WTC11 (cell line): ENCODE measurements around the gene CACNA1B. TPM values are rescaled to one million over a fixed set of nuclear protein-coding genes. Genes with fewer than 3 reads are reported as not detected.

ENCODE experiments used
- ATAC-seq: fragments of 200-7000 bp; cut with Tn5 transposase; 2 replicates; pipeline ENCODE4 v1.10.0; 2021; ENCODE audit warnings: mild to moderate bottlenecking, moderate library complexity
- CTCF ChIA-PET: fragments of 300-600 bp; sonication (Branson Sonifier 250); formaldehyde crosslinking; loops from one replicate; lab custom pipeline; 2021; ENCODE audit warnings: antibody characterized with exemption; lab: Charles Lee
- POLR2A ChIA-PET: fragments of 350-600 bp; sonication (Branson Sonifier 250); formaldehyde crosslinking; loops from one replicate; lab custom pipeline; 2021; ENCODE audit warnings: antibody characterized with exemption; lab: Charles Lee
- DNase-seq: peaks from one replicate; pipeline ENCODE4 v3.0.0; 2021; ENCODE audit warnings: low spot score
- H3K27ac Mint-ChIP-seq: 2 replicates; pipeline ENCODE4 v1.8.0; 2021; ENCODE audit warnings: mixed read lengths
- H3K27me3 Mint-ChIP-seq: 2 replicates; pipeline ENCODE4 v1.8.0; 2021; ENCODE audit warnings: low read depth, mild to moderate bottlenecking, moderate library complexity, mixed read lengths
- H3K36me3 Mint-ChIP-seq: 2 replicates; pipeline ENCODE4 v1.8.0; 2021; ENCODE audit warnings: mixed read lengths
- H3K4me1 Mint-ChIP-seq: 2 replicates; pipeline ENCODE4 v1.8.0; 2022; ENCODE audit warnings: mixed read lengths
- H3K4me3 Mint-ChIP-seq: 2 replicates; pipeline ENCODE4 v1.8.0; 2021; ENCODE audit warnings: mild to moderate bottlenecking, moderate library complexity, mixed read lengths
- H3K9me3 Mint-ChIP-seq: 2 replicates; pipeline ENCODE4 v1.8.0; 2021; ENCODE audit warnings: mixed read lengths
- ETV6 ChIP-seq: sonication (generic); formaldehyde crosslinking; IDR thresholded peaks from 2 replicates; pipeline ENCODE4 v1.8.1; 2022; ENCODE audit warnings: mild to moderate bottlenecking, missing genetic modification reagents
- GTF2I ChIP-seq: fragments of 250-450 bp; sonication (Bioruptor Pico); conservative IDR thresholded peaks from 2 replicates; pipeline ENCODE4 v1.4.0; 2021; ENCODE audit warnings: mild to moderate bottlenecking
- JUN ChIP-seq: sonication (generic); formaldehyde crosslinking; IDR thresholded peaks from 2 replicates; pipeline ENCODE4 v1.8.0; 2023; ENCODE audit warnings: mild to moderate bottlenecking, missing genetic modification reagents
- NR1H2 ChIP-seq: sonication (generic); formaldehyde crosslinking; IDR thresholded peaks from 2 replicates; pipeline ENCODE4 v1.9.0; 2021; ENCODE audit warnings: mild to moderate bottlenecking, moderate library complexity, missing genetic modification reagents
- SMAD3 ChIP-seq: sonication (generic); formaldehyde crosslinking; IDR thresholded peaks from 2 replicates; pipeline ENCODE4 v1.8.0; 2022; ENCODE audit warnings: missing genetic modification reagents, mild to moderate bottlenecking, borderline replicate concordance
- SOX15 ChIP-seq: fragments of 250-450 bp; sonication (Bioruptor Pico); IDR thresholded peaks from 2 replicates; pipeline ENCODE4 v1.9.0; 2021; ENCODE audit warnings: mild to moderate bottlenecking
- TEAD4 ChIP-seq: sonication (generic); formaldehyde crosslinking; IDR thresholded peaks from 2 replicates; pipeline ENCODE4 v1.8.0; 2022; ENCODE audit warnings: mild to moderate bottlenecking, missing genetic modification reagents
- ZNF138 ChIP-seq: sonication (generic); formaldehyde crosslinking; conservative IDR thresholded peaks from 2 replicates; pipeline ENCODE4 v1.8.1; 2022; ENCODE audit warnings: mild to moderate bottlenecking, moderate library complexity, missing genetic modification reagents
- total RNA-seq: library from RNA; stranded (reverse); gene quantifications from 3 replicates; pipeline ENCODE4 v1.2.3, GENCODE V29; 2021
- TF ChIP-seq, protein P1 (sequence below): fragments of 250-450 bp; sonication (Bioruptor Pico); IDR thresholded peaks from 2 replicates; pipeline ENCODE4 v1.8.0; 2021; ENCODE audit warnings: mild to moderate bottlenecking
- TF ChIP-seq, protein P2 (sequence below): sonication (generic); formaldehyde crosslinking; IDR thresholded peaks from 2 replicates; pipeline ENCODE4 v1.8.1; 2022; ENCODE audit warnings: mild to moderate bottlenecking, moderate library complexity, missing genetic modification reagents
- TF ChIP-seq, protein P3 (sequence below): sonication (generic); formaldehyde crosslinking; IDR thresholded peaks from 2 replicates; pipeline ENCODE4 v1.8.0; 2022; ENCODE audit warnings: mild to moderate bottlenecking, missing genetic modification reagents
- TF ChIP-seq, protein P4 (sequence below): sonication (generic); formaldehyde crosslinking; IDR thresholded peaks from 2 replicates; pipeline ENCODE4 v1.8.1; 2022; ENCODE audit warnings: low read depth, mild to moderate bottlenecking, moderate library complexity, missing genetic modification reagents, borderline replicate concordance
- TF ChIP-seq, protein P5 (sequence below): sonication (generic); formaldehyde crosslinking; IDR thresholded peaks from 2 replicates; pipeline ENCODE4 v1.8.0; 2022; ENCODE audit warnings: mild to moderate bottlenecking, missing genetic modification reagents
- TF ChIP-seq, protein P6 (sequence below): sonication (generic); formaldehyde crosslinking; IDR thresholded peaks from 2 replicates; pipeline ENCODE4 v1.8.1; 2022; ENCODE audit warnings: missing genetic modification reagents, borderline replicate concordance
- TF ChIP-seq, protein P7 (sequence below): sonication (generic); formaldehyde crosslinking; IDR thresholded peaks from 2 replicates; pipeline ENCODE4 v1.8.0; 2023; ENCODE audit warnings: mild to moderate bottlenecking, missing genetic modification reagents
- TF ChIP-seq, protein P8 (sequence below): sonication (generic); formaldehyde crosslinking; IDR thresholded peaks from 2 replicates; pipeline ENCODE4 v1.8.0; 2022; ENCODE audit warnings: mild to moderate bottlenecking, missing genetic modification reagents

The CACNA1B gene
- total RNA-seq, 1 experiment from 2014 or later = 8.4 TPM

DNA sequence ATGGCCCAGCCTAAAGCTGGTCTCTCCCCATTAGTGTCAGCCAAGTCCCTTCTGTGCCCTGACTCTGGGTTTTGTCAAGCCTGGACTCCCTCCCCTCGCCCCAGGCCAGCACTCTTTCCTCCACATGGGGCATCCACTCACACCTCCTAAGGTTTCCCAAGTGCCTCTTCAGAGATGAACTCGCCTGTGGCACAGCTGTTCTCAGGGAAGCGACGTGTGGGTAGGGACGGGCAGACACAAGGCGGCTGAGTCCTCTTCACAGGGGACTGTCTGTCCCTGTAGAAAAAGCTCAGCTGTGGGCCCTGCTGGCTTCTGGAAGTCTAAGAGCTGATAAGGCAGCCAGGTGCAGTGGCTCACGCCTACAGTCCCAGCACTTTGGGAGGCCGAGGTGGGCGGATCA, 78.5 kb downstream of the CACNA1B start:
- CTCF ChIA-PET = no interaction called here
- ATAC-seq = no peak
- TF ChIP-seq ZNF138 (CRISPR knock-in tag) (no peak), SMAD3 (CRISPR knock-in tag) (no peak), JUN (no peak), TEAD4 (no peak), ETV6 (CRISPR knock-in tag) (no peak), NR1H2 (no peak), SOX15 (CRISPR knock-in tag) (no peak)
- TF ChIP-seq, protein P1, sequence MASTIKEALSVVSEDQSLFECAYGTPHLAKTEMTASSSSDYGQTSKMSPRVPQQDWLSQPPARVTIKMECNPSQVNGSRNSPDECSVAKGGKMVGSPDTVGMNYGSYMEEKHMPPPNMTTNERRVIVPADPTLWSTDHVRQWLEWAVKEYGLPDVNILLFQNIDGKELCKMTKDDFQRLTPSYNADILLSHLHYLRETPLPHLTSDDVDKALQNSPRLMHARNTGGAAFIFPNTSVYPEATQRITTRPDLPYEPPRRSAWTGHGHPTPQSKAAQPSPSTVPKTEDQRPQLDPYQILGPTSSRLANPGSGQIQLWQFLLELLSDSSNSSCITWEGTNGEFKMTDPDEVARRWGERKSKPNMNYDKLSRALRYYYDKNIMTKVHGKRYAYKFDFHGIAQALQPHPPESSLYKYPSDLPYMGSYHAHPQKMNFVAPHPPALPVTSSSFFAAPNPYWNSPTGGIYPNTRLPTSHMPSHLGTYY = no peak
- TF ChIP-seq, protein P2, sequence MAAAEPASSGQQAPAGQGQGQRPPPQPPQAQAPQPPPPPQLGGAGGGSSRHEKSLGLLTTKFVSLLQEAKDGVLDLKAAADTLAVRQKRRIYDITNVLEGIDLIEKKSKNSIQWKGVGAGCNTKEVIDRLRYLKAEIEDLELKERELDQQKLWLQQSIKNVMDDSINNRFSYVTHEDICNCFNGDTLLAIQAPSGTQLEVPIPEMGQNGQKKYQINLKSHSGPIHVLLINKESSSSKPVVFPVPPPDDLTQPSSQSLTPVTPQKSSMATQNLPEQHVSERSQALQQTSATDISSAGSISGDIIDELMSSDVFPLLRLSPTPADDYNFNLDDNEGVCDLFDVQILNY (CRISPR knock-in tag) = no peak
- TF ChIP-seq, protein P3, sequence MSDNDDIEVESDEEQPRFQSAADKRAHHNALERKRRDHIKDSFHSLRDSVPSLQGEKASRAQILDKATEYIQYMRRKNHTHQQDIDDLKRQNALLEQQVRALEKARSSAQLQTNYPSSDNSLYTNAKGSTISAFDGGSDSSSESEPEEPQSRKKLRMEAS (CRISPR knock-in tag) = no peak
- TF ChIP-seq, protein P4, sequence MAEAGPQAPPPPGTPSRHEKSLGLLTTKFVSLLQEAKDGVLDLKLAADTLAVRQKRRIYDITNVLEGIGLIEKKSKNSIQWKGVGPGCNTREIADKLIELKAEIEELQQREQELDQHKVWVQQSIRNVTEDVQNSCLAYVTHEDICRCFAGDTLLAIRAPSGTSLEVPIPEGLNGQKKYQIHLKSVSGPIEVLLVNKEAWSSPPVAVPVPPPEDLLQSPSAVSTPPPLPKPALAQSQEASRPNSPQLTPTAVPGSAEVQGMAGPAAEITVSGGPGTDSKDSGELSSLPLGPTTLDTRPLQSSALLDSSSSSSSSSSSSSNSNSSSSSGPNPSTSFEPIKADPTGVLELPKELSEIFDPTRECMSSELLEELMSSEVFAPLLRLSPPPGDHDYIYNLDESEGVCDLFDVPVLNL (CRISPR knock-in tag) = no peak
- TF ChIP-seq, protein P5, sequence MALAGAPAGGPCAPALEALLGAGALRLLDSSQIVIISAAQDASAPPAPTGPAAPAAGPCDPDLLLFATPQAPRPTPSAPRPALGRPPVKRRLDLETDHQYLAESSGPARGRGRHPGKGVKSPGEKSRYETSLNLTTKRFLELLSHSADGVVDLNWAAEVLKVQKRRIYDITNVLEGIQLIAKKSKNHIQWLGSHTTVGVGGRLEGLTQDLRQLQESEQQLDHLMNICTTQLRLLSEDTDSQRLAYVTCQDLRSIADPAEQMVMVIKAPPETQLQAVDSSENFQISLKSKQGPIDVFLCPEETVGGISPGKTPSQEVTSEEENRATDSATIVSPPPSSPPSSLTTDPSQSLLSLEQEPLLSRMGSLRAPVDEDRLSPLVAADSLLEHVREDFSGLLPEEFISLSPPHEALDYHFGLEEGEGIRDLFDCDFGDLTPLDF (CRISPR knock-in tag) = no peak
- TF ChIP-seq, protein P6, sequence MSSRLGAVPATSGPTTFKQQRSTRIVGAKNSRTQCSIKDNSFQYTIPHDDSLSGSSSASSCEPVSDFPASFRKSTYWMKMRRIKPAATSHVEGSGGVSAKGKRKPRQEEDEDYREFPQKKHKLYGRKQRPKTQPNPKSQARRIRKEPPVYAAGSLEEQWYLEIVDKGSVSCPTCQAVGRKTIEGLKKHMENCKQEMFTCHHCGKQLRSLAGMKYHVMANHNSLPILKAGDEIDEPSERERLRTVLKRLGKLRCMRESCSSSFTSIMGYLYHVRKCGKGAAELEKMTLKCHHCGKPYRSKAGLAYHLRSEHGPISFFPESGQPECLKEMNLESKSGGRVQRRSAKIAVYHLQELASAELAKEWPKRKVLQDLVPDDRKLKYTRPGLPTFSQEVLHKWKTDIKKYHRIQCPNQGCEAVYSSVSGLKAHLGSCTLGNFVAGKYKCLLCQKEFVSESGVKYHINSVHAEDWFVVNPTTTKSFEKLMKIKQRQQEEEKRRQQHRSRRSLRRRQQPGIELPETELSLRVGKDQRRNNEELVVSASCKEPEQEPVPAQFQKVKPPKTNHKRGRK (CRISPR knock-in tag) = no peak
- TF ChIP-seq, protein P7, sequence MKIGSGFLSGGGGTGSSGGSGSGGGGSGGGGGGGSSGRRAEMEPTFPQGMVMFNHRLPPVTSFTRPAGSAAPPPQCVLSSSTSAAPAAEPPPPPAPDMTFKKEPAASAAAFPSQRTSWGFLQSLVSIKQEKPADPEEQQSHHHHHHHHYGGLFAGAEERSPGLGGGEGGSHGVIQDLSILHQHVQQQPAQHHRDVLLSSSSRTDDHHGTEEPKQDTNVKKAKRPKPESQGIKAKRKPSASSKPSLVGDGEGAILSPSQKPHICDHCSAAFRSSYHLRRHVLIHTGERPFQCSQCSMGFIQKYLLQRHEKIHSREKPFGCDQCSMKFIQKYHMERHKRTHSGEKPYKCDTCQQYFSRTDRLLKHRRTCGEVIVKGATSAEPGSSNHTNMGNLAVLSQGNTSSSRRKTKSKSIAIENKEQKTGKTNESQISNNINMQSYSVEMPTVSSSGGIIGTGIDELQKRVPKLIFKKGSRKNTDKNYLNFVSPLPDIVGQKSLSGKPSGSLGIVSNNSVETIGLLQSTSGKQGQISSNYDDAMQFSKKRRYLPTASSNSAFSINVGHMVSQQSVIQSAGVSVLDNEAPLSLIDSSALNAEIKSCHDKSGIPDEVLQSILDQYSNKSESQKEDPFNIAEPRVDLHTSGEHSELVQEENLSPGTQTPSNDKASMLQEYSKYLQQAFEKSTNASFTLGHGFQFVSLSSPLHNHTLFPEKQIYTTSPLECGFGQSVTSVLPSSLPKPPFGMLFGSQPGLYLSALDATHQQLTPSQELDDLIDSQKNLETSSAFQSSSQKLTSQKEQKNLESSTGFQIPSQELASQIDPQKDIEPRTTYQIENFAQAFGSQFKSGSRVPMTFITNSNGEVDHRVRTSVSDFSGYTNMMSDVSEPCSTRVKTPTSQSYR = no peak

DNA sequence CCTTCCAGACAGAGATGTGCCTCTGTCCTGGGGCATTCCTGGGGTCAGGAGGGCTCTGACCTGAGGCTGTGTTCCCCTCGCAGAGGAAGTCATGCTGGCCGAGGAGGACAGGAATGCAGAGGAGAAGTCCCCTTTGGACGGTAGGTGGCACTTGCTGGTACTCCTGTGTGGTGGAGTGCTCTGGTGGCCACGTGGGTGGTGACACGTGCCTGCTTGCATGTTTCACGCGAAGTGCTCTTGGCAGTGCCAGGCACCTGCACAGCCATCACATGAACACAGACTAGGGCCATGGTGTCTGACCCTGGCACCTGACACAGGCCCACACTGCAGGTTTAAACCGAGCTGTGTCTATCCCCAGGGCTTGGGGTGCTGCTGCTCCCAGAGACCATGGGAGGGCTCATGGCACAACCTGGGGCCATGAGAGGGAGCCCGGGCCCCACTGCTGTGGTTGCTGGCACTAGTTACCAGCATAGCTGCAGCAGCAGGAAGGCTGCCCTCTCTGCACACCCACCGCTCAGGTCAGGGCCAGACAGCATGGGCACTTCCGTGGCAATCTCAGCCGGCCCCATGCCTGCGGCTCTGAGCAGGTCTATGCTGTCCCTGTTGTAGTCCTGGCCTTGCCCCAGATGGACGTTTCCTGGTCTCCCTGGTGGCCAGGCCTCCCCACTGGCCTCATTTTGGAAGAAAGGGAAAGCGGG, 79.3 kb downstream of the CACNA1B start:
- no peaks in the 10 kb centered on the region for H3K27me3 Mint-ChIP-seq
- peaks cover 5% of the 10 kb centered on the region for H3K4me1 Mint-ChIP-seq
- H3K27ac Mint-ChIP-seq = no peak overlapping the region
- H3K9me3 Mint-ChIP-seq = no peaks in the 10 kb centered on the region
- H3K36me3 Mint-ChIP-seq = peaks cover 16% of the 10 kb centered on the region
- CTCF ChIA-PET = no interaction called here
- no peak overlapping the region for H3K4me3 Mint-ChIP-seq
- TF ChIP-seq, protein P8, sequence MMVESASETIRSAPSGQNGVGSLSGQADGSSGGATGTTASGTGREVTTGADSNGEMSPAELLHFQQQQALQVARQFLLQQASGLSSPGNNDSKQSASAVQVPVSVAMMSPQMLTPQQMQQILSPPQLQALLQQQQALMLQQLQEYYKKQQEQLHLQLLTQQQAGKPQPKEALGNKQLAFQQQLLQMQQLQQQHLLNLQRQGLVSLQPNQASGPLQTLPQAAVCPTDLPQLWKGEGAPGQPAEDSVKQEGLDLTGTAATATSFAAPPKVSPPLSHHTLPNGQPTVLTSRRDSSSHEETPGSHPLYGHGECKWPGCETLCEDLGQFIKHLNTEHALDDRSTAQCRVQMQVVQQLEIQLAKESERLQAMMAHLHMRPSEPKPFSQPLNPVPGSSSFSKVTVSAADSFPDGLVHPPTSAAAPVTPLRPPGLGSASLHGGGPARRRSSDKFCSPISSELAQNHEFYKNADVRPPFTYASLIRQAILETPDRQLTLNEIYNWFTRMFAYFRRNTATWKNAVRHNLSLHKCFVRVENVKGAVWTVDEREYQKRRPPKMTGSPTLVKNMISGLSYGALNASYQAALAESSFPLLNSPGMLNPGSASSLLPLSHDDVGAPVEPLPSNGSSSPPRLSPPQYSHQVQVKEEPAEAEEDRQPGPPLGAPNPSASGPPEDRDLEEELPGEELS (CRISPR knock-in tag) = no peak
- TF ChIP-seq GTF2I (CRISPR knock-in tag) = no peak
- POLR2A ChIA-PET = no interaction called here
- DNase-seq (no peak), ATAC-seq (no peak)

More for the DNA sequence above, 78.5 kb downstream of the CACNA1B start:
- Mint-ChIP-seq H3K4me1 (peaks cover 5% of the 10 kb centered on the region), H3K27me3 (no peaks in the 10 kb centered on the region), H3K9me3 (no peaks in the 10 kb centered on the region), H3K4me3 (no peak overlapping the region), H3K27ac (no peak overlapping the region), H3K36me3 (peaks cover 13% of the 10 kb centered on the region)
- no peak for DNase-seq
- POLR2A ChIA-PET = no interaction called here
